Cardiac ventricle fibroblast (primary cell): Measurements from ENCODE around the gene PIM2. TPM values are rescaled to one million over a fixed set of nuclear protein-coding genes. Genes with fewer than 3 reads are reported as not detected.

ENCODE experiments used
- total RNA-seq: library from RNA; depleted of rRNA; stranded (reverse); fragments of >200 nt; gene quantifications from 2 replicates; pipeline ENCODE4 v1.2.3, GENCODE V29; 2015

The PIM2 gene
- total RNA-seq: 1.4 and 2.1 TPM in 2 replicates

GRCh38 chrX:48918643-48919340 lies at the start of gene PIM2:
Gene PIM2 (minus strand): TSS chrX:48919024. CDS start chrX:48918834, 190 bp downstream.

GRCh38 chrX:48957477-48957826 lies 38.6 kb upstream of the PIM2 start, which contains the start of gene OTUD5:
Gene OTUD5 (minus strand): TSS chrX:48957607. CDS start chrX:48957570, 37 bp downstream.

GRCh38 chrX:48911412-48912182 lies 7.2 kb downstream of the PIM2 start, which contains the start of gene SLC35A2:
Gene SLC35A2 (minus strand): TSS chrX:48911646. CDS start chrX:48911636, 10 bp downstream.

GRCh38 chrX:48897625-48898306 lies 21.1 kb downstream of the PIM2 start, which contains the start of the genes PQBP1 and TIMM17B:
Gene PQBP1 (plus strand): TSS chrX:48897930. CDS start chrX:48898510, 580 bp downstream.
Gene TIMM17B (minus strand): TSS chrX:48897768. CDS start chrX:48897749, 19 bp downstream.

Other genes starting within 250 kb of the PIM2 start
- 1.1 and 1.6 TPM in 2 replicates for gene WAS, start 235.2 kb downstream of the PIM2 start, total RNA-seq
- gene SUV39H1, start 222.3 kb downstream of the PIM2 start, total RNA-seq: 2.7 and 6.2 TPM in 2 replicates
- gene GLOD5, start 157.3 kb downstream of the PIM2 start, total RNA-seq: not detected in 2 replicates
- gene GATA1, start 132.4 kb downstream of the PIM2 start, total RNA-seq: not detected in 2 replicates
- 23.3 and 42.3 TPM in 2 replicates for gene HDAC6, start 117.0 kb downstream of the PIM2 start, total RNA-seq
- not detected in 2 replicates for gene ERAS, start 92.5 kb downstream of the PIM2 start, total RNA-seq
- 1.0 and 1.4 TPM in 2 replicates for gene PCSK1N, start 83.4 kb downstream of the PIM2 start, total RNA-seq
- gene TIMM17B, start 21.3 kb downstream of the PIM2 start, total RNA-seq: 17.8 and 19.7 TPM in 2 replicates
- gene PQBP1, start 21.1 kb downstream of the PIM2 start, total RNA-seq: 53.7 and 56.3 TPM in 2 replicates
- 21.3 and 23.8 TPM in 2 replicates for gene SLC35A2, start 7.4 kb downstream of the PIM2 start, total RNA-seq
- 33.8 and 40.0 TPM in 2 replicates for gene OTUD5, start 38.6 kb upstream of the PIM2 start, total RNA-seq
- 5.0 and 5.3 TPM in 2 replicates for gene KCND1, start 52.8 kb upstream of the PIM2 start, total RNA-seq
- gene GRIPAP1, start 83.2 kb upstream of the PIM2 start, total RNA-seq: 13.2 and 14.8 TPM in 2 replicates
- 73.1 and 84.2 TPM in 2 replicates for gene TFE3, start 124.3 kb upstream of the PIM2 start, total RNA-seq
- gene CCDC120, start 140.0 kb upstream of the PIM2 start, total RNA-seq: 2.0 and 2.5 TPM in 2 replicates
- gene PRAF2, start 155.0 kb upstream of the PIM2 start, total RNA-seq: 34.3 and 36.7 TPM in 2 replicates
- 64.5 and 72.1 TPM in 2 replicates for gene WDR45, start 160.9 kb upstream of the PIM2 start, total RNA-seq
- gene GPKOW, start 204.7 kb upstream of the PIM2 start, total RNA-seq: 16.2 and 17.3 TPM in 2 replicates
- gene MAGIX, start 243.7 kb upstream of the PIM2 start, total RNA-seq: 0.19 and 0.54 TPM in 2 replicates